Measurements from ENCODE around the gene SNRK. TPM values are rescaled to one million over a fixed set of nuclear protein-coding genes. Genes with fewer than 3 reads are reported as not detected.
"Not testable (repeated sequence)": the region's sequence is repeated elsewhere in the genome, so short reads cannot be mapped to it uniquely, and the experiment has no call there.

Gene SNRK
- total RNA-seq, 1 donor from 2014 or later = 77.5 TPM

DNA sequence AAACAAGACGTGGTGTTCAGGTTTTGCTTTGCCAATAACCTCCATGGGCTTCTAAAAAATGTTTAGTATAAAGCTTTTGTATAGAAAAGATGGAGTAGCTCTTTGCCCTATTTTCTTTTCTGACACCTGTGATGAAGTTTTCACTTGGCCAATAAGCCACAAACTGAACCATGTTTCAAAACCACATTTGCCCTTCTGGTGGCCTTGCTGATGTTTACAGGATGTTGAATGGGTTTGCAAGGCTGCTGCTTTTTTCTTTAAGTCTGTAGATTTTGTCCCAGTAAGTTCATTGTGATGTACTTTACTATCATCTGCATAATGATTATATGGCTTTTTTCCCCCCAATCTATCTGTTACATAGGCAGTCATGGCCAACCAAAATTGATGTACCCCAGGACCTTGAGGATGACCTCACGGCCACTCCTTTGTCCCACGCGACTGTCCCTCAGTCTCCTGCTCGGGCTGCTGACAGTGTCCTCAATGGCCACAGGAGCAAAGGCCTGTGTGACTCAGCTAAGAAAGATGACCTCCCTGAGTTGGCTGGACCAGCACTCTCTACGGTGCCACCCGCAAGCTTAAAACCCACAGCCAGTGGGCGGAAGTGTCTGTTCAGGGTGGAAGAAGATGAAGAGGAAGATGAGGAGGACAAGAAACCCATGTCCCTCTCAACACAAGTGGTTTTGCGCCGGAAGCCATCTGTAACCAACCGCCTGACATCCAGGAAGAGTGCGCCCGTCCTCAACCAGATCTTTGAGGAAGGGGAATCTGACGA, 60.8 kb downstream of the SNRK start:
- no peak for DNase-seq

DNA sequence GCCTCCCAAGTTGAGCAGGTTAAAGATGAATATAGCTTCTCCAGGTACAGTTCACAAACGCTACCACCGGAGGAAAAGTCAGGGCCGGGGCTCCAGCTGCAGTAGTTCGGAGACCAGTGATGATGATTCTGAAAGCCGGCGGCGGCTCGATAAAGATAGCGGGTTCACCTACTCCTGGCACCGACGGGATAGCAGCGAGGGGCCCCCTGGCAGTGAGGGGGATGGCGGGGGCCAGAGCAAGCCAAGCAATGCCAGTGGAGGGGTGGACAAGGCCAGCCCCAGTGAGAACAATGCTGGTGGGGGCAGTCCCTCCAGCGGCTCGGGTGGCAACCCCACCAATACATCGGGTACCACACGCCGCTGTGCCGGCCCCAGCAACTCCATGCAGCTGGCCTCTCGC, 61.4 kb downstream of the SNRK start:
- DNase-seq = no peak

DNA sequence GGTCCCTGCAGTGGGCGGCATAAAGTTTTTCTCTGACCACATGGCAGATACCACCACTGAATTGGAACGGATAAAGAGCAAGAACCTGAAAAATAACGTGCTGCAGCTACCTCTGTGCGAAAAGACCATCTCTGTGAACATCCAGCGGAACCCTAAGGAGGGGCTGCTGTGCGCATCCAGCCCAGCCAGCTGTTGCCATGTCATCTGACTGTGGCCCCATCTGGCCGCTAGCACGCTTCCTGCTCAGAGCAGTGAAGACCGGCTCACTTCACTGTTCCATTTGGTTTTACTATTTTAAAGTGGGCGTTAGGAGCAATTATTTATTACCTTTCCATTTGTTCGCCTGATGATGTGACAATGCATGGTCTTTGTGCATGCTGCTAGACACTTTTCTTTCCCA, 62.0 kb downstream of the SNRK start:
- no peak for DNase-seq

DNA sequence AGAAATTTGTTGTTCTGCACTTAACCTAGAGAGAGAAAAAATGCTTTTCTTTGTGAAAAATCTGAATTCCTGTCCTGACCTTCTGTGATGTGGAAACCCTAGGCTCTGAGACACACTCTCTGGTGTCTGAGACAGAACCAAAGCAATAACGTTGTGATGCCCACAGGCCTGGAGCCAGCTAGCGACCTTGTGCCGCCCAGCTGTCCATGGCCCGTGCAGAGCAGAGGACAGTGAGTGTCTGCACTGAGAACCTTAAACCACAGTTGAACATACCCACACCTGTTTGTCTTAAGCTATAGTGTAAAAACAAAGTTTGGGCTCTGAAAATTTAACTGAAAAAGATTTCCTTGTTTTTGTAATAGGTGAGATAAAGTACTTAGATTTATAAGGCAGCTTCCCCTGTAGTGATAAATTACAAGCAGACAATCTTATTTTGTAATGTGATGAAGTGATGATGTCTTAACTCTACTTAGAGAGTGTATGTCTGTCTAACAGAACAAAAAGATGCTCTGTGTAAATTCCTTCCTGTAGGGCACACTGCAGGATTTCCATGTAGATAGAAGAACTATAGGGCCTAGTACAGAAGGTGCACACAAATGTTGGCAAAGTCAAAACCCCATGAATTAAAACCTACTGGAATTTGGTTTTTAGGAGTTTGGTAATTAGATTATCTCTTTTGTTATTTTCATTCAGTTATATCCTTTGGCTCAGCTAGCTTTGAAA, 62.7 kb downstream of the SNRK start:
- no peak for DNase-seq

DNA sequence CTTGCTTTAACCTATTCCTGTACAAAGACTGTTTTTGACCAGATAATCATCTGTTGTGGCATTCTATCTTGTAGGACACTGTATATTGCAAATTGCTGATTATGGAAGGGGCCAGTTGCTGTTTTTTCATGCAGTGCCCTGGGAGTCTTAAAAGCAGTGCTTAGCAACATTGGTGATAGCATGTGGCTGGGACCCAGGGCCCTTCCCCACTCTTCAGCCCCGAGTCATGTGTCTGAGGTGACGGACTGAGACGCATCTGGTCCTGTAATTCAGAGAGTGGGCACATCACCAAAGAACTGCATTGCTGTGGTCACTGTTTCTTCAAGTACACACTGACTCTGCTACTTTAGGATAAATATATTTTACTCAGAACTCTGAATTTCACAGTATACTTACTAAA, 63.4 kb downstream of the SNRK start:
- no peak for DNase-seq

DNA sequence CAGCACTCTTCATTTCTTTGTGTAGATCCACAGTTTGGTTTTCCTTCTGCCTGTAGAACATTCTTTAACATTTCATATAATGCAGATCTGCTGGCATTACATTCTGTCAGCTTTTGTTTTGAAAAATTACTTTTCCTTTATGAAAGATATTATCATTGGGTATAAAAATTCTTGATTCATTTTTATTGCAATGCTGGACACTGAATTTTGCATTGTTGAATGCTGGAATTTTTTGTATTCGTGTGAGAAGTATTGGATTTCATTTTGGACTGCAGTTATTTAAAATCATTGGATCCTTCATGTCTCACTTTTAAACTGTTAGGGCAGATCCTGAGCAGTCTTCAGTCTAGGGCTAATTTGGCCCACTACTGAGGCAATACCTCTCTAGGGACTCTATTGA, 67.1 kb downstream of the SNRK start:
- DNase-seq = no peak

DNA sequence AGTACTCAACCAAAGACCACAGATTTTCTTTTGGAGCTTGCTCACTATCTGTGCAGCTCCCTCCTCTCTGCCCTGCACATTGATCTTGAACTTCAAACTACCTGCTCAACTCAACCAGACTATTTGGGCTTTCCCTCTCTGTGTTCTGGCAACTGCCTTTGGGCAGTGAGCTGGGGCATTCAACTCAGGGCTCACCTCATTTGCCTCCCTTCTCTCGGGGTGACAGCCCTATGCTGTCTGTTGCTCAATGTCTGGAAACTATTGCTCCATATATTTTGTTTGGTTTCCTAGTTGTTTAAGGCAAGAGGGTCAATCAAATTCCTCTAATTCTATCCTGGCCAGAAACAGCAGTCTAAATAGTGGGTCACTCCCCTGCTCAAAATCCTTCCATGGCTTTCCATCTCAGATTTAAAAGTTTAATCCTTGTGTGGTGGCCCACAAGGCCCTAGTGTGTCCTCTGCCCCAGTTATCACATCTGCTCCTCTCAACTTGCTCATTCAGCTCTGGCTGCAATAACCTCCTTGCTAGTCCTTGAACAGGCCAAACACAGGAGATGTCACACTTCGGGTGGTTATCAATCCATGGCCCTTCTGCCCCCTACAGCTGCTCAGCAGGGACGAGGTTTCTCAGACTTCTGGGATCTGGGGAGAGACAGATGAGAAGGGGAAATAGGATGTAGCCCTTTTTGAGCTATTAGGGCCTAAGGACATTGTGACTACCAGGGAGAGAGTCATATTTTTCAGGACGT, 67.8 kb downstream of the SNRK start:
- DNase-seq = no peak

DNA sequence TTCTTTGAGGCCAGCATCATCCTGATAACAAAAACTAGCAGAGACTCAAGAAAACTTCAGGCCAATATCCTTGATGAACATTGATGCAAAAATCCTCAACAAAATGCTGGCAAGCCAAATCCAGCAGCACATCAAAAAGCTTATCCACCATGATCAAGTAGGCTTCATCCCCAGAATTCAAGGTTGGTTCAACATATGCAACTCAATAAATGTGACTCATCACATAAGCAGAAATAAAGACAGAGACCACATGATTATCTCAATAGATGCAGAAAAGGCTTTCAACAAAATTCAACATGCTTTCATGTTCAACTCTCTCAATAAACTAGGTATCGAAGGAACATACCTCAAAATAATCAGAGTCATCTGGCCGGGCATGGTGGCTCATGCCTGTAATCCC, 69.7 kb downstream of the SNRK start:
- DNase-seq = not testable (repeated sequence)

DNA sequence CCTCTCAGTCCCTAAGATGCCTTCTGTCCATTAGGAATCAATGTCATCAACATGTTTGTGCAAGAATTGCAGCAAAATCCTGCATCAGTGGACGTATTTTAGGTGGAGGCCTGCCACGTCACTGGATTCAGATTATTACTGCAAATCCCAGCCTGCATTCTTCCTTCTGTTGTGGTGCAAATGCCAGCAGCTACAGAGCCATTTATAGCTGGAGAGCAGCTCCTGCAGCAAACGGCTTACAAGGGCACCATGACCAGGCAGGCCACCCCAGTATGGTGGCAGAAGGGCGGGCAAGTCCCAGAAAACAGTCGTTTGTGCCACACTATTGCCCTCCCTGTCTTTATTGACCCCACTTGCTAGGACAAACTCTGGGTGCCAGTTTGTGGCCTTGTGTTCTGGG, 74.7 kb downstream of the SNRK start:
- no peak for DNase-seq

DNA sequence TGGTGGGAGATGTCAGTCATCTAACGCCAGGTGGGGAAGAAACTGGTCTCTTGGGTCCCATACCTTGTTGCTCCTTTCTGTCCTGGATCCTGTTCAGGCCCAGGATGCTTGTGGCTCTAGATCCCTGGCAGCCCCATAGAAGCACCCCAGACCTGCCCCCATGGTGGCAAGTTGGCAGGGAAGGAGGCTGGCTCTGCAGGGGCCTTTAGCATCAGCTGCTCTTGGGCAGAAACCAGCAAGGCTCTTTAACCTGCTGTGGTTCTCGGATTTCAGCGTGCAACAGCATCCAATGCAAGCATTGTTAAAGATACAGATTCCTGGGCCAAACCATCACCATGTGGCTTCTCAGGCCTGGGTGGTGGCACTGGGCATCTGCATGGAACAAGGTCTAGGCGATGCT, 75.8 kb downstream of the SNRK start:
- no peak for DNase-seq

DNA sequence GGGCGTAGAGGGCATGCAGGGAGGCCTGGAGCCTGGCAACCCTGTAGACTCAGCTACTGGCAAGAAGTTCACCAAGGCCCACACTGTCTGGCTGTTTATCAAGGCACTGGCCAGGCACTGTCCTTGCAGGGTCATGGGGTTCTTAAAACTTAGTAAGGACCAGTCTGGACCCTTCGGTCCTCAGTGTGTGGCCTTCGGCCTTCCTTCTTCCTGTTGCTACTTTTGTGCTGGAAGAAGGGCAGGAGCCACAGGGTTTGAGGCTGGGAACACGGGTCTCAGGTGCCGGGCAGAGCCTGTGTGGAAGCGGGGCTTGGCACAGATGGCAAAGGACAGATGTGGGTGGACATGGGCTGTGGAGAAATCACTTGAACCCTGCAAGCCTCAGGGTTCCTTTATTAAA, 76.6 kb downstream of the SNRK start:
- no peak for DNase-seq

DNA sequence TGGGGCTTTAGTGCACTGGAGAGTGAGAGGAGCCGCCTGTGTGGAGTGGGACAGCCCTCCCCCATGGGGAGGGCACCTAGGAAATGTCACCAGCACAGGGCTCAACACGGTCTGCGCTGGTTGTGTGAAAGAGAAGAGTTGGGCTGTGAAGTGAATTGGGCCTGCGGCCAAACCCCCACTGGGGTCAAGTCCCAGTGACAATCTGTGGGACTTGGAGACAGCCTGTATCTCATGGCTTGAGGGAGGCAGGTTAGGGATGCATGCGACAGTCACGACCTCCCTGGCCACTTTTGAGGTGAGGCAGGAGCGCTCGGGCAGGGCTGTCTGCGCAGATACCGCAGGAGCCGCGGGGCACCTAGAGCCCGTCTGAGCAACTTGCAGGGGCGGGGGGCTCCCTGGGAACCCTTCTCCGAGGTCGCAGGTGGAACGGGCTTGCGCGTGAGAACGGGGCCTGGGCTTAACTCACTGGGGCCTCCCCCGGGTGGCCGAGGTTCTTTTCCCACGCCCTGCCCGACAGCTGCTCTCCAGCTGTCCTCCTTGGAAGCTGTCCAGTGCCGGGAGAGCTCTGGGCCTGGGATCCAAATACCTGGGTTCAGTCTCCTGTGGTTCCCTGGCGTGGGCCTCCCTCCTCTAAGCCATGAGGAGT, 77.4 kb downstream of the SNRK start:
- DNase-seq = no peak

DNA sequence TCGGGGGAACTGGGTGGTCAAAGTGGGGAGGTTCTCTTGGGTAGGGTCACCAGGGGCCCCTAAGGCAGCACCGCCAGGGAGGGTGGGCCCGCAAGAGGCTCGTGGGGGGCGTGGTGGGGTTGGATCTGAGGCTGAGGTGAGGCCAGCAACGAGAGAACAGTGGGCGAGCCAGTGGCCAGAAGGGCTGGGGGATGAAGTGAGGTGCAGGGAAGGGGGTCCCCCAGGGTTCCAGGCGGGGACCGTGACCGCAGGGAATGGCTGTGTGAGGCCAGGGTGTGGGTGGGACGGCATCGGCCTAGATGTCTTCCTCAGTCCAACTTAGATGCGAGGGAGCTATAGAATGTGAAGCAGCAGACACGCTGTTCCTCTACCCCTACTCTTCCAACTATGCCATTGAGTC, 78.2 kb downstream of the SNRK start:
- no peak for DNase-seq

DNA sequence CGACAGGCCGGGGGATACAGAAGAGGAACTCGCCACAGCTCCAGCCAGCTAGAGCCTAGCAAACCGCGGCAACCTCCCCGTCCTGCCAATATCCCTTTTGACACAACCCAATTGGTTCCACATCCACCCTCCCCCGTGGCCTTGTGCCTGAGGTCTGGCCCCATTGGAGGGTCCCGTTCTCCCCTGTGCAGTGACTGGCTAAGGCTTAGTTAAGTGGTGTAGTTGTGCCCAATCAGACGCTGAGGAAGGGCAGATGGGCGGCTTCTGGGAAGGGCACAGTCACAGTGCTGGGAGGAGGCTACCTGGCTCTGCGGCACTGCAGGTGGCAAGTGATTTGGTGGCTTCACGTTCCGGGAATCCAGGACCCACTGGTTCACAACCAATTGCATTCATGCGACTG, 78.6 kb downstream of the SNRK start:
- DNase-seq = no peak

DNA sequence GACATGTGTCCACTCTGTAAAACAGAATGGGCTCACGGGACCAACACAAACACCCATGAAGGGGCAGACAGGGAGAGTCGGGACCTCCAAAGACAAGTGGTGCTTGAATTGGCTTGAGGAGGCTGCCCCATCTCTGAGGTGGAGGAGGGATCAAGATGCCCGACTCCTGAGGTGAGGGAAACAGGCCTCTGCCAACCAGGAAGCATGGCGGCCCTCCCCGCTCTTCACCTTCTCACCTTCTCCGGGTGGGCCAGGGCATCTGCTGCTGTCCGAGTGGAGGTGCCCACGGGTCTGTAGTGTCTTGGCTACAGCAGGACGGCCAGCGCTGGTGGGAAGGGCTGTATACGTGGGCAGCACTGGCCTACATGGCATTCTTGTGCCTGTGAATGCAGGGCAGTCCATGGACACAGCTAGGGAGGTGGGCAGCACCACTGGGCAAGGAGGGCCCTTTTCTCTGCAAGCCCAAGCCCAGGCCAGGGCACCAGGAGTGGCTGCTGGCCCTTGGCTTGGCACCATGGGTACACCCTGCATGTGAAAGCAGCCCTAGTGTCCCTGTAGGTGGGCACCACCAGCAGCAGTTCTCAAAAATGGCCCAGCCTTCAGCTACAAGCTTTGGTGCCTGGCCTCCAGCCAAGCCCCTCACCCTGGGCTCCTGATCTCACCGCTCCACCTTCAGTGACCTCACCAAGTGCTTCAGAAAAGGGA, 79.4 kb downstream of the SNRK start:
- DNase-seq = no peak

DNA sequence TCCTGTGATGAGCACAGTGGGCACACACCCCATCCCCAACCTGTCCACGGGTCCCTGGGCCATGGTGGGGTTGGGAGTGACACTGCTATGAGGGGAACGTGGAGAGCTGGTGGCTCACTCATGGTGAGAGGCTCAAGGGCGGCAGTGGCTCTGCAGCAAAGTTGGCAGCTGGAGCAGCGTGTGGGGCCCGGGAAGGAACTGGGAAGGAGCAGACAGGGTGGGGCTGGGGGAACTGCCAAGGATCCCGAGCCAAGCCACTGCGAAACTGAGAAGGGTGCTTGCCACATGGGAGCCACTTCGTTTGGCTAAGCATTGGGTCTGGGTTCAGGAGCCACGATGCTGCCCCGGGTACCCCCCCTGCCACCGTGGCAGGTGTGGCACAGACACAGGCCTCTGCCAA, 80.1 kb downstream of the SNRK start:
- DNase-seq = no peak

DNA sequence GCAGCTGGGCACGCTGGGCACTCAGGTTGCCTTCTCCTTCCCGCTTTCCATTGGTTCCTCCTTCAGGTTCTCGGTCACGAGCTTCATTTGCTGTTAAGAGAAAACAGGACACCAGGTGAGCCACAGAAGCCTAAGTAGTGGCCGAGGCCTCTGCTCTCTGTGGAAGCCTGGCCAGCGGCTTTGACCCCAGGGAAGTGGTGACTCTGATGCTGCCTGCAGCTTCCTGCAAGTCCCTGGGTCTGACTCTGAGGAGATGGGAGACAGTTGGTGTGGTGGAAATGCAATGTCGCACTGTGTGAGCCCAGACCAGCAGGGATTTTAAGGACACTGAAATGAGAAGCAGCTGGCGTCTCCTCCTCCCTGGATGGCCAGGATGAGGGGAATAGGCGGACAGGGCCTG, 80.5 kb downstream of the SNRK start:
- no peak for DNase-seq

DNA sequence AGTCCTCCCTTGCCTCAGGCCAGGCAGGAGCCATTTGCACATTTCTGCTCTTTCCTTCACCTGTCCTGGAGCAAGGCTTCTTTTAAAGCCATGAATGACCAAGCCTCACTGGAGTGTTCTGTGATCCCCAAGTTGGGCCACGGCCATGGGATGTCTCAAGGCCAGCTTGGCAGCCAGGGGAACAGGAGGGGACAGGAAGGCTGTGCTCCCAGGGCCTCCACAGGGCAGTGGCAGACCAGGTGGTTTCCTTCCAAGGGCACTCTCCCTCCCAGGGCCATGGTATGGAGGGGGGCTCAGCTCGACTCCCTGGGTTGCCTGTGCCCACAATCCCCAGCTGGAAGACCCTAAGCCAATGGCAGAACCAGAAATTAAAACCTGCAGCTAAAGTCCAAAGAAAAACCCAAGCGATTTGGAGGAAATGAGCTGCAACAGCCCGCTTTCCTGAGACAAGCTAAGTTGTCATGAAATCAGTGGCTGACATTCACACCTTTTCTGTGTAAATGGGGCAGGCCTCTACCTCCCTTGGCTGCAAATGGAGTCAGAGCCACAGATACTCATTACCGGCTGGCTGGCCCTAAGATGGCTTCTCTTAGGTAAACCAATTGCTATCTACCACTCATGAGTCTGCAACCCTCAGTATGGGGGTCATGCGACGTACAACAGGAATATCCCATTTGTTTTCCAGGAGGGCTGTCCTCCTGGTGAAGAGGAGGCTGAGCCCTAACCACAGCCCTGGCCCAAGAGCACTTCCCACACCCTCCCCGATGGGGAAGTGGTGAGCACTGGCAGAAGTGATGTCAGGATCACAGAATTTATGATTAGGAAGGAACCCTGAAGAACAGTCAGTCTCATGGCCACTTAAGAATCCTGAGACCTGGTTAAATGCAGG, 83.3 kb downstream of the SNRK start:
- DNase-seq = no peak

DNA sequence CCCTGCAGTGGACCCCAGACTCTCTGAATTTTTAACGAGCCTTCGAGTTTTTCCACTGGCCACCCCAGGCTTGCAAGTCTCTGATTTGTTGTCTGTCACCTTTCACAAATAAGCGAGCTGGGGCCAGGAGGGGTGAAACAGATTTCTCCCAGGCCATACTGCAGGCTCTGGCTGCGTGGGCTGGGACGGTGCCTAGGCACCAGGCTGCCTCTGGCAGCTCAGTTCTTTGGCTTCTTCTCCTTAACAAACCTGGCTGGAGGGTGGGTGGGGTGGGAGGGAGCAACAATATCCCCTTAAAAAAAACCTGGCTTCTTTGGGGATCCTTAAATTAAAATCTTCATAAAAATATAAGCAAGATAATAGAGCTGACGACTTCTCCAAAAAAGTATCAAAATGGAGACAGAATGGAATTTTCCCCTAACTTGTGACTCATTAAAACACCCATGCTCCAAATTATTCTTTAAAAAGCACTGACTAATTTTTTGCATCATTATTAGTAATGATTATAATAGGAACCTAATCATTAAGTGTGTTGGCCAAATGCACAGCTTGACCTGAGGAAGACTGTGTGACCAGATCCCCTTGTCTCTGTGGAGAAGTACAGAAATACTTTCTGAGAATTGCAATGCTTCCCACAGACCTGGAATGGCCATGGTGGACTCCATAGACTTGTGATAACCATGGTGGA, 84.1 kb downstream of the SNRK start:
- no peak for DNase-seq

DNA sequence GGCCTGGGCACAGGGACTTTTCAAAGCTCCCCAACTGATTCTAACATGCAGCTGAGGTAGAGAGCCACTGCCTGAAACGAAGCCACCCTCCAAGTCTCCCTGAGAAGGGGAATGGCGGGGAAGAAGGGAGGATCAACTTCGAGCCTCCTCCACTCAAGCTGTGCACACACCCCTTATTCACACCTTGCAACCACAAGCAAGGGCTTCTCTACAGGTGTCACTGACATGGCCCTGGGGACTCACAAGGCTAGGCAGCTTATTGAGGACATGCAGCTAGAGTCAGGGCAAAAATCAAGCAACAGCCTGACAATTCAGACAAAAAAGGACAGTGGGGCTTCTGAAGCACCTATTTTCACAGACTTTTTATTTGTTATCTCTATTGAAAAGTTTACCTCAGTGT, 85.2 kb downstream of the SNRK start:
- no peak for DNase-seq
